PC-3 (cell line): Measurements from ENCODE around the gene PDIA4. TPM values are rescaled to one million over a fixed set of nuclear protein-coding genes. Genes with fewer than 3 reads are reported as not detected.

Experiments used
- ATAC-seq: fragments of 200-7000 bp; cut with Tn5 transposase; 2 replicates; pipeline ENCODE4 v1.9.1; 2020; ENCODE audit warnings: mild to moderate bottlenecking, moderate library complexity
- BruUV-seq: library from RNA; stranded (reverse); fragments of 400-500 nt; replicated peaks from 2 replicates; lab custom pipeline; 2021; lab: Mats Ljungman, UMichigan
- CTCF ChIA-PET: fragments of 300-600 bp; sonication (Branson Sonifier 250); formaldehyde crosslinking; loops from one replicate; lab custom pipeline; 2022; ENCODE audit warnings: antibody characterized with exemption; lab: Charles Lee
- POLR2A ChIA-PET: fragments of 300-600 bp; sonication (Branson Sonifier 250); formaldehyde crosslinking; loops from one replicate; lab custom pipeline; 2022; ENCODE audit warnings: antibody characterized with exemption; ENCODE audit not compliant: unreplicated experiment; lab: Charles Lee
- DNase-seq: peaks from one replicate; pipeline ENCODE4 v3.0.0-alpha.2; 2015
- H2AFZ ChIP-seq: fragments of 300-600 bp; sonication (generic); 2 replicates; pipeline ENCODE4 v1.6.0; 2016; ENCODE audit warnings: antibody characterized with exemption, low read length
- H3F3A ChIP-seq: fragments of 300-600 bp; sonication (generic); one replicate; pipeline ENCODE4 v1.6.0; 2017; ENCODE audit warnings: antibody characterized with exemption, low read length, control low read depth, mild to moderate bottlenecking; ENCODE audit not compliant: unreplicated experiment
- H3K27ac ChIP-seq: fragments of 300-600 bp; sonication (generic); 2 replicates; pipeline ENCODE4 v1.5.1; 2016; ENCODE audit warnings: mild to moderate bottlenecking, low read length
- H3K27me3 ChIP-seq: fragments of 300-600 bp; sonication (generic); 2 replicates; pipeline ENCODE4 v1.6.1; 2016; ENCODE audit warnings: low read length, mixed read lengths
- H3K36me3 ChIP-seq: fragments of 300-600 bp; sonication (generic); 2 replicates; pipeline ENCODE4 v1.6.1; 2016; ENCODE audit warnings: low read depth, mixed run types, low read length, mixed read lengths
- H3K4me1 ChIP-seq: fragments of 300-600 bp; sonication (generic); 2 replicates; pipeline ENCODE4 v1.5.1; 2016; ENCODE audit warnings: low read length; ENCODE audit not compliant: insufficient read depth
- H3K4me2 ChIP-seq: fragments of 300-600 bp; sonication (generic); 2 replicates; pipeline ENCODE4 v1.6.0; 2016; ENCODE audit warnings: low read length
- H3K4me3 ChIP-seq: fragments of 300-600 bp; sonication (generic); 2 replicates; pipeline ENCODE4 v1.5.1; 2016; ENCODE audit warnings: mild to moderate bottlenecking, low read length, mixed read lengths
- H3K79me2 ChIP-seq: fragments of 300-600 bp; sonication (generic); 2 replicates; pipeline ENCODE4 v1.6.1; 2017; ENCODE audit warnings: low read length, mixed read lengths
- H3K9ac ChIP-seq: fragments of 300-600 bp; sonication (generic); 2 replicates; pipeline ENCODE4 v1.6.0; 2016; ENCODE audit warnings: mild to moderate bottlenecking, low read length
- H3K9me2 ChIP-seq: fragments of 300-600 bp; sonication (generic); replicated peaks from 2 replicates; pipeline ENCODE4 v1.6.1; 2016; ENCODE audit warnings: mixed run types, low read length, mixed read lengths
- H3K9me3 ChIP-seq: fragments of 300-600 bp; sonication (generic); 2 replicates; pipeline ENCODE4 v1.6.1; 2016; ENCODE audit warnings: low read length, mixed read lengths
- H4K20me1 ChIP-seq: fragments of 300-600 bp; sonication (generic); 2 replicates; pipeline ENCODE4 v1.6.1; 2016; ENCODE audit warnings: low read length, mixed read lengths
- EZH2 ChIP-seq: fragments of 300-600 bp; sonication (generic); IDR thresholded peaks from one replicate; pipeline ENCODE4 v1.6.1; 2017; ENCODE audit warnings: antibody characterized with exemption, mild to moderate bottlenecking, low read length; ENCODE audit not compliant: unreplicated experiment
- EZH2phosphoT487 ChIP-seq: fragments of 300-600 bp; sonication (generic); IDR thresholded peaks from 2 replicates; pipeline ENCODE4 v1.6.1; 2018; ENCODE audit warnings: mild to moderate bottlenecking, antibody characterized with exemption, low read length, borderline replicate concordance
- intact Hi-C: fragments of 100-400 bp; cut with micrococcal nuclease; formaldehyde crosslinking; loops from 2 replicates; pipeline ENCODE4 v1.9.0; 2023
- total RNA-seq: library from RNA; depleted of rRNA; stranded (reverse); fragments of >200 nt; gene quantifications from 2 replicates; pipeline ENCODE4 v1.2.3, GENCODE V29; 2014
- TF ChIP-seq, protein P1 (sequence below): fragments of 300-600 bp; sonication (generic); conservative IDR thresholded peaks from 2 replicates; pipeline ENCODE4 v1.5.1; 2017; ENCODE audit warnings: antibody characterized with exemption, low read depth, mild to moderate bottlenecking, low read length

PDIA4 gene
- total RNA-seq, 1 experiment from 2014 or later = 249 TPM

DNA sequence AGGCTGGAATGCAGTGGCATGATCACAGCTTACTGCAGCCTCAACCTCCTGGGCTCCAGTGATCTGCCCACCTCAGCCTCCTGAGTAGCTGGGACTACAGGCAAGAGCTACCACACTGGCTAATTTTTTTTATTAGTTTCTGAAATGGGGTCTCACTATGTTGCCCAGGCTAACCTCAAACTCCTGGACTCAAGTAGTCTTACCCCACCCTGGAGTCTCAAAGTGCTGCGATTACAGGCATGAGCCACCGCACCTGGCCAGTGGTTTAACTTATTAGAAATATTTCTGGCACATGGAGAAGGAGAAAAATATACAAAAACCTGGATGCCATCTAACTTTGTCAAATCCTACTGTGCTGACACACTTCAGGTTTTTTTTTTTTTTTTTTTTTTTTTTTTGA lies 47.0 kb upstream of the PDIA4 start:
- Histone ChIP-seq H3K79me2 (no peaks in the 10 kb centered on the region), H4K20me1 (no peaks in the 10 kb centered on the region), H3K4me3 (no peak overlapping the region), H3F3A (no peaks in the 10 kb centered on the region), H3K9me2 (no peaks in the 10 kb centered on the region), H3K36me3 (peaks cover 3% of the 10 kb centered on the region; the same call in 1 of the 2 replicates), H3K27ac (no peak overlapping the region), H2AFZ (no peak overlapping the region), H3K9me3 (no peaks in the 10 kb centered on the region), H3K4me2 (no peak overlapping the region), H3K9ac (no peak overlapping the region), H3K27me3 (no peaks in the 10 kb centered on the region), H3K4me1 (no peaks in the 10 kb centered on the region)
- CTCF ChIA-PET = no interaction called here
- DNase-seq = no peak
- BruUV-seq = no TSS peak
- POLR2A ChIA-PET = interaction anchor here (0.6 kb wide), 1 partner anchor 187 kb away, joined by 3 read pairs; the partner anchor contains the start of gene ZNF783
- TF ChIP-seq EZH2phosphoT487 (no peak), EZH2 (no peak)
- TF ChIP-seq, protein P1, sequence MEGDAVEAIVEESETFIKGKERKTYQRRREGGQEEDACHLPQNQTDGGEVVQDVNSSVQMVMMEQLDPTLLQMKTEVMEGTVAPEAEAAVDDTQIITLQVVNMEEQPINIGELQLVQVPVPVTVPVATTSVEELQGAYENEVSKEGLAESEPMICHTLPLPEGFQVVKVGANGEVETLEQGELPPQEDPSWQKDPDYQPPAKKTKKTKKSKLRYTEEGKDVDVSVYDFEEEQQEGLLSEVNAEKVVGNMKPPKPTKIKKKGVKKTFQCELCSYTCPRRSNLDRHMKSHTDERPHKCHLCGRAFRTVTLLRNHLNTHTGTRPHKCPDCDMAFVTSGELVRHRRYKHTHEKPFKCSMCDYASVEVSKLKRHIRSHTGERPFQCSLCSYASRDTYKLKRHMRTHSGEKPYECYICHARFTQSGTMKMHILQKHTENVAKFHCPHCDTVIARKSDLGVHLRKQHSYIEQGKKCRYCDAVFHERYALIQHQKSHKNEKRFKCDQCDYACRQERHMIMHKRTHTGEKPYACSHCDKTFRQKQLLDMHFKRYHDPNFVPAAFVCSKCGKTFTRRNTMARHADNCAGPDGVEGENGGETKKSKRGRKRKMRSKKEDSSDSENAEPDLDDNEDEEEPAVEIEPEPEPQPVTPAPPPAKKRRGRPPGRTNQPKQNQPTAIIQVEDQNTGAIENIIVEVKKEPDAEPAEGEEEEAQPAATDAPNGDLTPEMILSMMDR = no peak
- intact Hi-C loops = no loop called here
- no peak for ATAC-seq

DNA sequence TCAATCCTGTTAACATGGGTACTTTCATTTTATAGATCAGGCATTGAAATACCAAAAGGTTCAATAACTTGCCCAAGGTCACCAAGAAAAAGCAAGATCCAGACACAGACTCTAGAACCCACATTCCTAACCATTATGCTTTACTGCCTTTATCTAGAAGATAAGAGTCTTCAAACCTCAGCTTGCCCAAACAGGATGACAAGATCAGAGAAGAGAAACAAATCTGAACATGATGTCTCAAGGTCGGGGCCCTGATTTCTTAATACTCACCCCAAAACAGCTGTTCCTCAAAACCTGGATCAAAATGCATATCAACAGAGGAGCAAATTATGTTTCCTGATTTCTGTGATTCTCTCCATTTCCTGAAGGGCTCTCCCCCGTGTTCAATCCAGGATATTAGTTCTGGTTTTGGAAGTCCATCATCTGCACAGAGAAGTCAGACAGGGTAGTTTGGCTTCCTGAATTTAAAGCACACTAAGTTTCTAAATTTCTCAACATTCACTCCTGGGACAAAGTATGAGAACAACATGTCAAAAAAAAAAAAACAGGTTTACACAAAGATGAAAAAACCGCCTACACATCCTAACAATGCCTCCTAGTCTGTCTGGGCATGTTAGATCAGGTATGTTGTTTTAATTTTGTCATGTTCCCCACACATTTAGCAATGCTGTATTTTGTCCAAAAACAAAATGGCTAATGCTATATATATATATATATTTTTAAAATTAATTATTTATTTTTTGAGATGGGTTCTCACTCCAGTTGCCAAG lies 46.0 kb upstream of the PDIA4 start:
- Histone ChIP-seq H3K27ac (no peak overlapping the region), H4K20me1 (no peaks in the 10 kb centered on the region), H3K9ac (no peak overlapping the region), H3K4me3 (no peak overlapping the region), H3K79me2 (no peaks in the 10 kb centered on the region), H3K4me1 (no peaks in the 10 kb centered on the region), H3K9me3 (no peaks in the 10 kb centered on the region), H2AFZ (no peak overlapping the region), H3K36me3 (peaks cover 3% of the 10 kb centered on the region; the same call in 1 of the 2 replicates), H3F3A (no peaks in the 10 kb centered on the region), H3K9me2 (no peaks in the 10 kb centered on the region), H3K4me2 (no peak overlapping the region), H3K27me3 (no peaks in the 10 kb centered on the region)
- intact Hi-C loops = no loop called here
- no peak for ATAC-seq
- TF ChIP-seq EZH2 (no peak), EZH2phosphoT487 (no peak)
- TF ChIP-seq, protein P1 = no peak
- BruUV-seq = no TSS peak
- no peak for DNase-seq
- CTCF ChIA-PET = no interaction called here
- POLR2A ChIA-PET = interaction anchor here (0.6 kb wide), 1 partner anchor 118 kb away, joined by 8 read pairs; no protein-coding TSS in a partner anchor

- no TSS peak for BruUV-seq
- CTCF ChIA-PET = no interaction called here
- Histone ChIP-seq H3K27me3 (no peaks in the 10 kb centered on the region), H3K79me2 (no peaks in the 10 kb centered on the region), H3K4me2 (no peak overlapping the region), H3K9me3 (no peaks in the 10 kb centered on the region), H3K9ac (no peak overlapping the region), H3F3A (no peaks in the 10 kb centered on the region), H3K4me1 (no peaks in the 10 kb centered on the region), H2AFZ (no peak overlapping the region), H3K36me3 (peaks cover 3% of the 10 kb centered on the region; the same call in 1 of the 2 replicates), H3K27ac (no peak overlapping the region), H4K20me1 (no peaks in the 10 kb centered on the region), H3K9me2 (no peaks in the 10 kb centered on the region), H3K4me3 (no peak overlapping the region)
- intact Hi-C loops = no loop called here
- no peak for TF ChIP-seq EZH2
- TF ChIP-seq EZH2phosphoT487 = no peak
- TF ChIP-seq, protein P1 = no peak
- ATAC-seq = no peak
- DNase-seq = no peak
- POLR2A ChIA-PET = no interaction called here
Measured at GRCh38 chr7:149072438-149072775, 44.1 kb upstream of the PDIA4 start.
